SK-N-SH treated with all-trans-retinoic acid at 6 μM for 48 hours (cell line): ENCODE data around the gene WTAP.

Experiments
- ATAC-seq: fragments of 200-7000 bp; cut with Tn5 transposase; 3 replicates; pipeline ENCODE4 v1.9.1; 2020; ENCODE audit warnings: mild to moderate bottlenecking, moderate library complexity
- BACH2 ChIP-seq: fragments of 250-450 bp; sonication (Bioruptor Pico); IDR thresholded peaks from 2 replicates; pipeline ENCODE4 v1.9.0; 2021; ENCODE audit warnings: mild to moderate bottlenecking, borderline replicate concordance
- CREB5 ChIP-seq: fragments of 250-450 bp; sonication (Bioruptor Pico); IDR thresholded peaks from 2 replicates; pipeline ENCODE4 v1.5.1; 2020; ENCODE audit warnings: low read depth, mild to moderate bottlenecking, moderate library complexity
- CSDC2 ChIP-seq: fragments of 250-450 bp; sonication (Bioruptor Pico); IDR thresholded peaks from 2 replicates; pipeline ENCODE4 v1.5.0; 2020; ENCODE audit warnings: mild to moderate bottlenecking, moderate library complexity
- ESRRG ChIP-seq: fragments of 250-450 bp; sonication (Bioruptor Pico); IDR thresholded peaks from 2 replicates; pipeline ENCODE4 v1.6.1; 2021; ENCODE audit warnings: mild to moderate bottlenecking
- GLIS3 ChIP-seq: fragments of 250-450 bp; sonication (Bioruptor Pico); IDR thresholded peaks from 2 replicates; pipeline ENCODE4 v1.5.0; 2020; ENCODE audit warnings: mild to moderate bottlenecking, moderate library complexity
- ISL1 ChIP-seq: fragments of 250-450 bp; sonication (Bioruptor Pico); IDR thresholded peaks from 2 replicates; pipeline ENCODE4 v2.1.2; 2022; ENCODE audit warnings: mild to moderate bottlenecking, moderate library complexity
- OSR1 ChIP-seq: fragments of 250-450 bp; sonication (Bioruptor Pico); IDR thresholded peaks from 2 replicates; pipeline ENCODE4 v1.8.0; 2022; ENCODE audit warnings: moderate library complexity, mild to moderate bottlenecking, inconsistent platforms
- PATZ1 ChIP-seq: fragments of 250-450 bp; sonication (Bioruptor Pico); IDR thresholded peaks from 2 replicates; pipeline ENCODE4 v1.8.0; 2020; ENCODE audit warnings: mild to moderate bottlenecking, moderate library complexity, borderline replicate concordance
- PPARA ChIP-seq: fragments of 250-450 bp; sonication (Bioruptor Pico); IDR thresholded peaks from 2 replicates; pipeline ENCODE4 v1.5.0; 2020; ENCODE audit warnings: mild to moderate bottlenecking, borderline replicate concordance
- RARB ChIP-seq: fragments of 250-450 bp; sonication (Bioruptor Pico); IDR thresholded peaks from 2 replicates; pipeline ENCODE4 v1.8.0; 2021; ENCODE audit warnings: mild to moderate bottlenecking, moderate library complexity
- SNAI2 ChIP-seq: fragments of 250-450 bp; sonication (Bioruptor Pico); IDR thresholded peaks from 2 replicates; pipeline ENCODE4 v1.5.0; 2020; ENCODE audit warnings: mild to moderate bottlenecking, moderate library complexity
- TCF4 ChIP-seq: fragments of 250-450 bp; sonication (Bioruptor Pico); IDR thresholded peaks from 2 replicates; pipeline ENCODE4 v1.8.0; 2021; ENCODE audit warnings: mild to moderate bottlenecking, moderate library complexity, borderline replicate concordance
- TOX ChIP-seq: fragments of 250-450 bp; sonication (Bioruptor Pico); IDR thresholded peaks from 2 replicates; pipeline ENCODE4 v1.8.0; 2021; ENCODE audit warnings: mild to moderate bottlenecking, moderate library complexity, borderline replicate concordance
- TSHZ2 ChIP-seq: fragments of 250-450 bp; sonication (Bioruptor Pico); IDR thresholded peaks from 2 replicates; pipeline ENCODE4 v1.5.0; 2020; ENCODE audit warnings: mild to moderate bottlenecking, moderate library complexity
- ZFP3 ChIP-seq: fragments of 250-450 bp; sonication (Bioruptor Pico); IDR thresholded peaks from 2 replicates; pipeline ENCODE4 v1.5.0; 2020; ENCODE audit warnings: mild to moderate bottlenecking, moderate library complexity
- ZFP30 ChIP-seq: fragments of 450-650 bp; formaldehyde crosslinking; IDR thresholded peaks from 2 replicates; pipeline ENCODE4 v1.5.0; 2022; ENCODE audit warnings: mild to moderate bottlenecking, moderate library complexity
- ZNF565 ChIP-seq: fragments of 450-650 bp; formaldehyde crosslinking; conservative IDR thresholded peaks from 2 replicates; pipeline ENCODE4 v1.5.0; 2020; ENCODE audit warnings: low read depth, mild to moderate bottlenecking, moderate library complexity
- ZNF8 ChIP-seq: fragments of 450-650 bp; formaldehyde crosslinking; IDR thresholded peaks from 2 replicates; pipeline ENCODE4 v1.5.0; 2020; ENCODE audit warnings: mild to moderate bottlenecking, moderate library complexity
- TF ChIP-seq, protein P1 (sequence below): fragments of 250-450 bp; sonication (Bioruptor Pico); IDR thresholded peaks from 2 replicates; pipeline ENCODE4 v1.8.0; 2021; ENCODE audit warnings: low read depth, mild to moderate bottlenecking, moderate library complexity, borderline replicate concordance
- TF ChIP-seq, protein P2 (sequence below): fragments of 250-450 bp; sonication (Bioruptor Pico); IDR thresholded peaks from 2 replicates; pipeline ENCODE4 v1.5.1; 2021; ENCODE audit warnings: mild to moderate bottlenecking, moderate library complexity

The WTAP gene

DNA sequence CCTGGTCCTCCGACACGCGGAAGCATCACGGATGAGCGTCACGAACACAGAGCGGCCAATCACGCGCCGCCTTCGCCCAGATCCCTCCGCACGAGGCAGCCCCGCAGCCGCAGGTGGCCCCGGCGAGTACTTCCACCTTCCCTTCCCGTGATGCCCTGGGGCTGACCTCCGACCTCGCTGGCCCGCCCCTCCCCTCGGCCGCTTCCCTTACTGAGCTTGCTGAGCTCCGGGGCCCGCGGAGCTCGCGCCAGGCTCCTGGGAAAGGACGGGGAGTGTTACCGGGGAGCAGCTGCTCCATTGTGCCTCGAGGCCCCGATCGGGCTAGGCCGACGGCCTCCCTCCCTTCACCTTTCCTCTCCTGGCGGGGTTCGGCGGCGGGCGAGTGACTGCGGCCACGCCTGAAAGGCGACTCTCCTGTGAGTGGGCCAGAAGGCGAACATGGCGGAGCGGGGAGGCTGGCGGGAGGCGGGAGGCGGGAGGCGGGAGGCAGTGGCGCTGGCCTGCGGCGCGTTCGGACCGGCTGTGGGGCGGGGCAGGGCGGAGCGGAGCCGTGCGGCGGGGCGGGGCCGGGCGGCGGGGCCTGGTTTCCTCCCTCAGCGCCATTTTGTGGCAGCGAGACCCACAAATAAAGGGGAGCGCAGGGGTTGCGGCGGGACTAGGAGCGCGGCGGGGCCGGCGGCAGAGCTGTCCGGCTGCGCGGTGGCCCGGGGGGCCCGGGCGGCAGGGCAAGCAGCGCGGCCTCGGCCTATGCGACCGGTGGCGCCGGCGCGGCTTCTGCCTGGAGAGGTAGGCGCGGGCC is at the start of gene WTAP:
Gene WTAP (plus strand): TSS at position 589 of the 799 bp plus-strand sequence. CDS start 8,760 bp downstream, outside the sequence.
- TF ChIP-seq SNAI2 (CRISPR knock-in tag): peak; percentile 81; the same call in 1 of the 2 replicates
- no peak for TF ChIP-seq BACH2
- peak; percentile 67 for TF ChIP-seq TSHZ2 (CRISPR knock-in tag)
- no peak for TF ChIP-seq GLIS3 (CRISPR knock-in tag)
- TF ChIP-seq CSDC2 (CRISPR knock-in tag): 0 out of 2 replicates have a peak, but pooled peaks have one; percentile 8
- no peak; the same call in 1 of the 2 replicates for TF ChIP-seq ZNF565 (CRISPR knock-in tag)
- no peak for TF ChIP-seq ZNF8
- TF ChIP-seq, protein P1, sequence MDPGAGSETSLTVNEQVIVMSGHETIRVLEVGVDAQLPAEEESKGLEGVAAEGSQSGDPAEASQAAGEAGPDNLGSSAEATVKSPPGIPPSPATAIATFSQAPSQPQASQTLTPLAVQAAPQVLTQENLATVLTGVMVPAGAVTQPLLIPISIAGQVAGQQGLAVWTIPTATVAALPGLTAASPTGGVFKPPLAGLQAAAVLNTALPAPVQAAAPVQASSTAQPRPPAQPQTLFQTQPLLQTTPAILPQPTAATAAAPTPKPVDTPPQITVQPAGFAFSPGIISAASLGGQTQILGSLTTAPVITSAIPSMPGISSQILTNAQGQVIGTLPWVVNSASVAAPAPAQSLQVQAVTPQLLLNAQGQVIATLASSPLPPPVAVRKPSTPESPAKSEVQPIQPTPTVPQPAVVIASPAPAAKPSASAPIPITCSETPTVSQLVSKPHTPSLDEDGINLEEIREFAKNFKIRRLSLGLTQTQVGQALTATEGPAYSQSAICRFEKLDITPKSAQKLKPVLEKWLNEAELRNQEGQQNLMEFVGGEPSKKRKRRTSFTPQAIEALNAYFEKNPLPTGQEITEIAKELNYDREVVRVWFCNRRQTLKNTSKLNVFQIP (CRISPR knock-in tag): no peak
- TF ChIP-seq TOX: no peak
- no peak for TF ChIP-seq ESRRG
- TF ChIP-seq TCF4 (CRISPR knock-in tag): peak; percentile 69; the same call in 1 of the 2 replicates
- peak; percentile 90 for ATAC-seq

- no peak for TF ChIP-seq CREB5
- ATAC-seq: no peak
Measured at GRCh38 chr6:159677506-159678165, 49.7 kb upstream of the WTAP start.

GRCh38 chr6:159678574-159678973 is 48.7 kb upstream of the WTAP start:
- ATAC-seq: no peak
- TF ChIP-seq ZFP3 (CRISPR knock-in tag) (no peak), OSR1 (no peak), CREB5 (no peak), RARB (CRISPR knock-in tag) (no peak), ZNF8 (no peak), PPARA (CRISPR knock-in tag) (no peak), TCF4 (CRISPR knock-in tag) (no peak), TOX (no peak), SNAI2 (CRISPR knock-in tag) (no peak), ZFP30 (CRISPR knock-in tag) (no peak), PATZ1 (CRISPR knock-in tag) (no peak), GLIS3 (CRISPR knock-in tag) (no peak), ISL1 (CRISPR knock-in tag) (no peak), ESRRG (no peak), BACH2 (no peak), TSHZ2 (CRISPR knock-in tag) (no peak)
- TF ChIP-seq, protein P1 (CRISPR knock-in tag): no peak
- TF ChIP-seq, protein P2, sequence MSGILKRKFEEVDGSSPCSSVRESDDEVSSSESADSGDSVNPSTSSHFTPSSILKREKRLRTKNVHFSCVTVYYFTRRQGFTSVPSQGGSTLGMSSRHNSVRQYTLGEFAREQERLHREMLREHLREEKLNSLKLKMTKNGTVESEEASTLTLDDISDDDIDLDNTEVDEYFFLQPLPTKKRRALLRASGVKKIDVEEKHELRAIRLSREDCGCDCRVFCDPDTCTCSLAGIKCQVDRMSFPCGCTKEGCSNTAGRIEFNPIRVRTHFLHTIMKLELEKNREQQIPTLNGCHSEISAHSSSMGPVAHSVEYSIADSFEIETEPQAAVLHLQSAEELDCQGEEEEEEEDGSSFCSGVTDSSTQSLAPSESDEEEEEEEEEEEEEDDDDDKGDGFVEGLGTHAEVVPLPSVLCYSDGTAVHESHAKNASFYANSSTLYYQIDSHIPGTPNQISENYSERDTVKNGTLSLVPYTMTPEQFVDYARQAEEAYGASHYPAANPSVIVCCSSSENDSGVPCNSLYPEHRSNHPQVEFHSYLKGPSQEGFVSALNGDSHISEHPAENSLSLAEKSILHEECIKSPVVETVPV (CRISPR knock-in tag): no peak
